SKM-1 treated with dmso at 0.1 percent for 144 hours (cell line): Measurements from ENCODE around the gene NUDT17.
A peak's percentile ranks its signal among the peaks of the same experiment; 100 is the strongest.

ENCODE experiments used
- DNase-seq: peaks from one replicate; lab custom pipeline; 2025; ENCODE audit not compliant: unreplicated experiment; lab: John Stamatoyannopoulos, UW

Gene NUDT17

DNA sequence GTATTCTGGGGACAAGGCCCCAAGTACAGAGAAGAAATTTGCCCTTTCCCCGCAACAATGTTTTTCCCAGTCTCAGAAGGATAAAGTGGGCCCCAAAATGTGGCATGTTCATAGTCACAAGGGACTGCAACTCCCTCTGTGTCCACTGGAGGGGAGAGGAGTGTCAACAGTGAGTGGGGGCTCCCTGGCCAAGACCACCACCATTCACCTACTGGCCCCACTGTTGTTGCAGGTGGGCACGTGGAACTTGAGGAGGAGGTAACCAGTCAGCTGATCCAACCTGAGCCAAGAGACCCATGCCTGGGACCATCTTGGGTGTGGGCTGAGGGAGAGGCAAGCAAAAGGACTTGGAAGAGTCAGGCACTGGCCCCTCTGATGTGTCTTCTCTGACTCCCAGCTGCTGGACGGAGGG lies 777 bp downstream of the NUDT17 start:
- DNase-seq: peak; percentile 14

DNA sequence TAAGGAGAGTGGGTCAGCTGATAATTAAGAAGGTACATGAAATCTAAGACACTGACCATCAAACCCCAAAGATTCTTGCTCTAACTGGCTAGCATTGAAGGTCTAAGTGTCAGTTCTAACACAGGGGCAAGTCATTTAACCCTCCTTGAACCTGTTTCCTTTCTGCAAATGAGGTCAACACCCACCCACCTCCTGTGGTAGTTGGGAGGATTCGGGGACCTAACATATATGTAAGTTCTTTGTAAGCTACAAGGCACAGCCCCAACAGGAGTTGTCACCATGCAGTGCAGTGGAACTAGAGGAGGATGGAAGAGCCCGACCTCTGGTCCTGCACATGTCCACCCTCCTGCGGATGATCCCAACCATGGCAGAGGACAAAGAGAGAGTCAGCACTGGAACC lies 2.4 kb downstream of the NUDT17 start:
- no peak for DNase-seq

DNA sequence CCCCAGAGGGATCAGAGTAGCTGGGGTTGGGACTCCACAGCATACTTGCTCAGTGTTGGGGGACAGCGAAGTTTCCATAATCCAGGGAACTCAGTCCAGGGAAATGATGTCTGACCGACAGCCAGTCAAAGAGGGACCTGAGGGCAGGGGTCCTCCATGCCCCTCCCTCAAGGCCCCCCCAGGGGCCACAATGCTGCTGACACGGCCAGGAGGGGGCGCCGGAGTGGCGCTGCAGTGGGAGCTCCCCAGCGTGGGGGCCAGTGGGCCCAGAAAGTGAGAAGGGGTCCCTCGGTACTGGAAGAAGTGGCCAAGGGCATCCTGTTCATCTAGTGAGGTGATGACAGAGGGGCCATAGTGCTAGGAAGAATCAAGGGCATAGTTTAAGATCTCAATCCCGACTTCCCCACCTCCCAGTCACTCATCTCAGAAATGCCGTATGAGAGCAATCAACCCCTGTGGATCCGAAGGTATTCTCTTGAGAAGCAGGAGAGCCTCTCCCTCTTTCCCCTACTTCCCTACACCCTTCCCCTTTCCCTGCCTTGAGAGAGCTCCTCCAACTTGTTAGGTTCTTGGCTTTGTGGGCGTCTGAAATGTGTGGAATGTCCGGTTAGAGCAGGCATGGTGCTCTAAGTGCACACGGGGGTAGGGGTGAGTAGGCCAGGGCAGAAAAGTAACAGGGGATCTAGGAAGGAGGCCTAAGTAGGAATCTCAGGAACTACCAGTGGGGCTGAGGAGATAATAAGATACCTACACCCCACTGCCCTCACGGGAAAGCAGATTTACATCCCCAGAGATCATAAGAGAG lies 4.1 kb downstream of the NUDT17 start:
- DNase-seq: no peak

- DNase-seq: no peak
Measured at GRCh38 chr1:145855426-145855948, 10.1 kb downstream of the NUDT17 start.

DNA sequence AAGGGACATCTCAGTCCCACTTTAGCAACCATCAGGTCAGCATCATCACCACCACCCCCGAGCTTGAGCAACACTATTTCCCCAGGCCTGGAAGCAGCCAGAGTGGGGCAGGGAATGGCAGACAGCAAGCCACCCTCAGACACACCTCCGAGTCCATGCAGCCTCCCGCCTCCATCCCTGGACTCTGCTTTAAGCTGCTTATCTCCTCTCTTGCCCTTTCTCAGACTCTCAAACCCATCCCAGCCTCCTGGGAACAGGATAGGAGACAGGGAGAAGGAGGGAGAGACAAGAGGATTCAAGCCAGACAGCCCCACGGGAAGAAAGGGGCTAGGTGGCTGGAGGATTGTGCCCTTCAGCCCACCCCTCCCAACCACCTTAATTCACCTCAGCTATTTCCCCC lies 11.7 kb downstream of the NUDT17 start:
- DNase-seq: no peak

- DNase-seq: no peak
Measured at GRCh38 chr1:145858238-145858900, 12.9 kb downstream of the NUDT17 start.

GRCh38 chr1:145858901-145859490 lies 13.6 kb downstream of the NUDT17 start, which contains the start of gene PIAS3:
Gene PIAS3 (minus strand): TSS chr1:145859081. CDS start chr1:145858990, 91 bp downstream.
- peak; percentile 98 for DNase-seq

- DNase-seq: peak; percentile 85
Measured at GRCh38 chr1:145859491-145860023, 14.1 kb downstream of the NUDT17 start.

GRCh38 chr1:145863282-145864018 lies 18.0 kb downstream of the NUDT17 start:
- no peak for DNase-seq

DNA sequence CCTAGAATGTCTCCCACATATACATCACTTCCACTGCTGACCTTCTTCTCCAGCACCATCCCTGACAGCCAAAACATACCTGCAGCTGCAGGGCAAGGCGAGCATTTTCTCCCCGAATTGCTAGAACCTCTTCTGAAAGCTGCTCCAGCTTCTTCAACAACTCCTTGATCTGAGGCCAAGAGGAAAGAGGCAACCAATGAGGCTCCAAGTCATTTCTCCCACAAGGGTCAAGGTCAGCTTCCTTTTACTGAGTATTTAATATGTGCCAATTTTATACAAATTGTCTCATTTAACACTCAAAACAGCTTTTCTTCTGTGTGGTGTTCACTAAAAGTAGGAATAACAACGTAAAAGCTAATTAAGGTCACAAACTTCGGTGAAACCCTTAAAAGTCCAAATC lies 22.8 kb downstream of the NUDT17 start:
- no peak for DNase-seq

DNA sequence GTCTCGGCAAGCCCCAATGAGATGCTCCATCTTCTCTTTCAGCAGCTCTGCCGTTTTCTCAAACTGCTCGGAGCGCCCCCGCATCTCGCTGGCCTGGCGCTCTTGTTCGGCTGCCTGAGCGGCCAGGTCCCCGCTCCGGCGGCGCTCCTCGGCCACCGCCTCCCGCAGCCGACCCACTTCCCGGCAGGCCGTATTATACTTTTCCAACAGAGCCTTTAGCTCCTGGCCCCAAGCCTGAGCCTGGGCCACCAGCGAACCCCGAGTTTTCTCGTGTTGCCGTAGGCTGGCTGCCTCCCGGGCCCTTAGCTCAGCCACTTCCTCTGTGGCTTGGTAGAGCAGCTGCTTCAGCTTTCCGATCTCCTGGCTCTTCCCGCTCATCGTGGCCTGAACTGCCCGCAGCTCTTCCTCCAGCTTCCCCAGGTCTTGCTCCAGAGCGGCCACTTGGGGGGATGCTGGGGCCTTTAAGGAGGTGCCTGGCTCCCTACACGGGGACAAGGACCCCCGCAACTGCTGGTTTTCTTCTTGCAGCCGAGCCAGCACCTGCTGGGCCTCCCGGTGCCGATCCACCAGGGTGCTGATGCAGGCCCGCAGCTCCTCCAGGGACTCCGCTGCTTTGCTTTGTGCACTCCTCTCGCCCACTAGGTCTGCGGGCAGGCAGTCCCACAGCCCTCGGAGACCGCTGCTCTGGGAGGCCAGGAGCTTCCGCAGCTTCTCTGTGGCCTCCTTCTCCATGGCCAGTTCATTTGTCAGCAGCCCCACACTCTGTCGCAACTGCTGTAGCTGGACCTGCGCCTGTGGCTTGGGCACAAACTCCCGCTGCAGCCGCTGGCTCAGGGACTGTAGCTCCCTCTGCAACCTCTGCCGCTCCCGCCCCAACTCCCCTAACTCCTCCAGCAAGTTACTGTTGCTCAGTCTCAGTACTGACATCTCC lies 26.8 kb downstream of the NUDT17 start:
- peak; percentile 85 for DNase-seq

DNA sequence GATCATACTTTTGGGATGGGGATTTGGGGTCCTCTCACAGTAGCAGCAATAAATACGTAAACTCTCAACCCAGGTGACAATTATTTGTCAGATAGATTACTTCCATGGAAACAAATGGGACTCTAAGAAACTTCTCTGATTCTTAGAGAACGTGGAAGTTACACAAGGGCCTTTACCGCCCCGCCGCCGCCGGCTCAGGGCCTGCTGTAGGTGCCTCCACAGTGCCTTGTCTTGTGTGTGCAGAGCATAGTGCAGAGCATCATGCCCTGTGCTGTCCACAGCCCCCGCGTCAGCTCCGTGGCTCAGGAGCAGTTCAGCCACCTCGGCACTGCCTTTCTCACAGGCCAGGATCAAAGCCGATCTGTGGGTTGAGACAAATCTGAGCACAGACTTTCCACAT lies 29.2 kb downstream of the NUDT17 start:
- DNase-seq: no peak

GRCh38 chr1:145877923-145878486 lies 32.6 kb downstream of the NUDT17 start:
- no peak for DNase-seq

DNA sequence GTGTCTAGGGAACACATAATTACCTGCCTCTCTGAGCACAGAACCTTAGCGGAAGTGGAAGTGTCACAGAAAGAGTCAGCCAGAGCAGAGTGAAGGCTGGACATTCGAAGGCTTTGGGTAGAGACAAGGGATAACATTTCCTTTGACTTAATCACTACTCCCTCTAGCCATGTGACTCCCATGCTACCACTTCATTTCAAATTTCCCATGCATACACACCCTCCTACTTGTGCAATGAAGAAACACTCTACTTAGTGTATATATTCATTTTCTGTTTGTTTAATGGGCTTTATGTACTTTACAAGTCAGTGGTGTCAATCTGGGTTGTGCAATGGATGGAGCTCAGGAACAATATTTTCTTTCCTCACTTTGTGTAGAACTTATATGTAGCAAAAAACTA lies 33.3 kb downstream of the NUDT17 start:
- DNase-seq: no peak

- peak; percentile 66 for DNase-seq
Measured at GRCh38 chr1:145879775-145880174, 34.3 kb downstream of the NUDT17 start.

- no peak for DNase-seq
Measured at GRCh38 chr1:145884675-145885074, 39.2 kb downstream of the NUDT17 start.

GRCh38 chr1:145885738-145886287 lies 40.4 kb downstream of the NUDT17 start, which contains the start of gene ANKRD35:
Gene ANKRD35 (minus strand): TSS chr1:145885866. CDS start chr1:145885758, 108 bp downstream.
- peak; percentile 75 for DNase-seq

DNA sequence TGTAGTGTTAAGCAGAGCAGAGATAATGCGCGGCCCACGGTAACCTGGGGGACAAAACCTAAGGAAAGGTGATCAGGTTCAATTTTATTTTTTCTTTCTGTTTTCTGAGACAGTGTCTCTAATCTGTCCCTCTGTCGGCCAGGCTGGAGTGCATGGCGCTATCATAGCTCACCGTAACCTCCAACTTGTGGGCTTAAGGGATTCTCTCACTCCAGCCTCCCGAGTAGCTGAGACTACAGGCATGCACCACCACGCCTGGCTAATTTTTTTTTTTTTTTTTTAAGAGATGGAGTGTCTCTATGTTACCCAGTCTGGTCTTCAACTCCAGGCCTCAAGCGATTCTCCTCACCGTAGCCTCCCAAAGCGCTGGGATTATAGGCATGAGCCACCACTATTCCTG lies 41.0 kb downstream of the NUDT17 start:
- no peak for DNase-seq

- no peak for DNase-seq
Measured at GRCh38 chr1:145886816-145887215, 41.4 kb downstream of the NUDT17 start.
